Liver (tissue), 9 donors: ENCODE results near the gene PAGE2. TPM values are rescaled to one million over a fixed set of nuclear protein-coding genes. Genes with fewer than 3 reads are reported as not detected.
"Not testable (repeated sequence)": the region's sequence is repeated elsewhere in the genome, so short reads cannot be mapped to it uniquely, and the experiment has no call there.

ENCODE experiments used
- DNase-seq: peaks from one replicate; pipeline ENCODE4 v3.0.0-alpha.2; 2017; ENCODE audit warnings: low spot score
- H3K27ac ChIP-seq, 2 donors: one replicate each; pipeline ENCODE4 v1.7.0; 2013; ENCODE audit warnings: inconsistent platforms in 2 of 2, low read length in 2 of 2, control low read depth in 1 of 2, low read depth in 1 of 2, mild to moderate bottlenecking in 1 of 2
- H3K27me3 ChIP-seq, 4 donors: one replicate each; pipeline versions ENCODE4 v1.6.1 to v1.7.0; 2013; ENCODE audit warnings: low read length in 3 of 4, inconsistent platforms in 1 of 4, mild to moderate bottlenecking in 1 of 4, moderate library complexity in 1 of 4; ENCODE audit not compliant: control insufficient read depth in 4 of 4, insufficient read depth in 4 of 4
- H3K36me3 ChIP-seq, 4 donors: one replicate each; pipeline versions ENCODE4 v1.6.1 to v1.7.0; 2013; ENCODE audit warnings: low read length in 3 of 4, mild to moderate bottlenecking in 3 of 4, low read depth in 1 of 4, moderate library complexity in 1 of 4; ENCODE audit not compliant: control insufficient read depth in 4 of 4, insufficient read depth in 3 of 4
- H3K4me1 ChIP-seq, 4 donors: one replicate each; pipeline versions ENCODE4 v1.6.1 to v1.7.0; 2013; ENCODE audit warnings: low read length in 3 of 4, mild to moderate bottlenecking in 3 of 4, moderate library complexity in 1 of 4; ENCODE audit not compliant: control insufficient read depth in 4 of 4, insufficient read depth in 4 of 4
- H3K4me3 ChIP-seq, 3 donors: one replicate each; pipeline versions ENCODE4 v1.6.1 to v1.7.0; 2013; ENCODE audit warnings: low read length in 3 of 3, control low read depth in 1 of 3, low read depth in 1 of 3, mild to moderate bottlenecking in 1 of 3
- H3K9ac ChIP-seq, 2 donors: one replicate each; pipeline ENCODE4 v1.7.0; 2013; ENCODE audit warnings: low read length in 2 of 2, mild to moderate bottlenecking in 2 of 2, moderate library complexity in 2 of 2, control low read depth in 1 of 2, low read depth in 1 of 2
- H3K9me3 ChIP-seq, 4 donors: one replicate each; pipeline versions ENCODE4 v1.6.1 to v1.7.0; 2013; ENCODE audit warnings: low read length in 3 of 4; ENCODE audit not compliant: control insufficient read depth in 4 of 4
- EGR1 ChIP-seq, 2 donors: IDR thresholded peaks; 2 replicates each; pipeline ENCODE4 v1.6.1; 2016 to 2018; ENCODE audit warnings: antibody characterized with exemption in 2 of 2, low read depth in 2 of 2
- FOXA1 ChIP-seq: IDR thresholded peaks from 2 replicates; pipeline ENCODE4 v1.6.1; 2016; ENCODE audit warnings: antibody characterized with exemption
- FOXA2 ChIP-seq: IDR thresholded peaks from 2 replicates; pipeline ENCODE4 v1.6.1; 2016; ENCODE audit warnings: antibody characterized with exemption
- GABPA ChIP-seq, 2 donors: IDR thresholded peaks in 1 of 2; conservative IDR thresholded peaks in 1 of 2; 2 replicates each; pipeline ENCODE4 v1.6.1; 2016; ENCODE audit warnings: antibody characterized with exemption in 2 of 2, mild to moderate bottlenecking in 1 of 2, moderate library complexity in 1 of 2
- HNF4A ChIP-seq, 2 donors: conservative IDR thresholded peaks; 2 replicates each; pipeline ENCODE4 v1.6.1; 2016; ENCODE audit warnings: antibody characterized with exemption in 2 of 2, mild to moderate bottlenecking in 2 of 2
- NR2F2 ChIP-seq: IDR thresholded peaks from 2 replicates; pipeline ENCODE4 v1.6.1; 2016; ENCODE audit warnings: antibody characterized with exemption
- RAD21 ChIP-seq, 2 donors: IDR thresholded peaks; 2 replicates each; pipeline ENCODE4 v1.6.1; 2016; ENCODE audit warnings: antibody characterized with exemption in 2 of 2, mild to moderate bottlenecking in 2 of 2
- RXRA ChIP-seq, 2 donors: IDR thresholded peaks; 2 replicates each; pipeline ENCODE4 v1.6.1; 2017 to 2018; ENCODE audit warnings: antibody characterized with exemption in 2 of 2, mild to moderate bottlenecking in 1 of 2
- SP1 ChIP-seq: IDR thresholded peaks from 2 replicates; pipeline ENCODE4 v1.6.1; 2018; ENCODE audit warnings: antibody characterized with exemption, mild to moderate bottlenecking
- TAF1 ChIP-seq: conservative IDR thresholded peaks from 2 replicates; pipeline ENCODE4 v1.6.1; 2016; ENCODE audit warnings: antibody characterized with exemption, mild to moderate bottlenecking
- YY1 ChIP-seq: IDR thresholded peaks from 2 replicates; pipeline ENCODE4 v1.6.1; 2016; ENCODE audit warnings: antibody characterized with exemption, mild to moderate bottlenecking
- ZBTB33 ChIP-seq: IDR thresholded peaks from 2 replicates; pipeline ENCODE4 v1.6.1; 2016; ENCODE audit warnings: antibody characterized with exemption
- WGBS: extraction: QIAGEN DNeasy Blood & Tissue Kit; methylation state at CpG from one replicate; pipeline ENCODE4 v1.1.7; 2013; 5-methylcytosine and 5-hydroxymethylcytosine counted together
- polyA plus RNA-seq, 2 donors: library from polyadenylated mRNA; stranded (reverse) in 1 of 2; unstranded in 1 of 2; fragments of 200-250 nt in 1 of 2; fragments of >200 nt in 1 of 2; fragmentation: Nextera tagmentation in 1 of 2; extraction: Ambion mirVana in 1 of 2; gene quantifications; one replicate each; pipeline versions ENCODE4 v1.2.1 to v1.2.3, GENCODE V29; 2013 to 2015
- total RNA-seq, 2 donors: library from RNA; depleted of rRNA; stranded (reverse); fragments of >200 nt; gene quantifications; one replicate each; pipeline ENCODE4 v1.2.3, GENCODE V29; 2014
- TF ChIP-seq, protein P1 (sequence below): IDR thresholded peaks from 2 replicates; pipeline ENCODE4 v1.6.1; 2016; ENCODE audit warnings: antibody characterized with exemption, mild to moderate bottlenecking
- TF ChIP-seq, protein P2 (sequence below): fragments of 150-350 bp; IDR thresholded peaks from 2 replicates; pipeline ENCODE4 v1.5.1; 2017; ENCODE audit warnings: improper control_type of control experiment, low read depth, low read length; ENCODE audit not compliant: missing input control
- donor health status: healthy.
- donor health status: healthy.
- donor health status: healthy.
- donor health status: healthy.
- donor health status: healthy.

The PAGE2 gene
- total and polyA plus RNA-seq, 4 donors = not detected

- H3K4me3 ChIP-seq = no peak overlapping the region
- no peak overlapping the region for H3K9ac ChIP-seq
- H3K27me3 ChIP-seq = no peaks in the 10 kb centered on the region
- no peaks in the 10 kb centered on the region for H3K9me3 ChIP-seq
- H3K27ac ChIP-seq = no peak overlapping the region
- DNase-seq = no peak
- 45% methylated on average over 7 of the region's 7 CpGs for WGBS
- TF ChIP-seq, protein P1, sequence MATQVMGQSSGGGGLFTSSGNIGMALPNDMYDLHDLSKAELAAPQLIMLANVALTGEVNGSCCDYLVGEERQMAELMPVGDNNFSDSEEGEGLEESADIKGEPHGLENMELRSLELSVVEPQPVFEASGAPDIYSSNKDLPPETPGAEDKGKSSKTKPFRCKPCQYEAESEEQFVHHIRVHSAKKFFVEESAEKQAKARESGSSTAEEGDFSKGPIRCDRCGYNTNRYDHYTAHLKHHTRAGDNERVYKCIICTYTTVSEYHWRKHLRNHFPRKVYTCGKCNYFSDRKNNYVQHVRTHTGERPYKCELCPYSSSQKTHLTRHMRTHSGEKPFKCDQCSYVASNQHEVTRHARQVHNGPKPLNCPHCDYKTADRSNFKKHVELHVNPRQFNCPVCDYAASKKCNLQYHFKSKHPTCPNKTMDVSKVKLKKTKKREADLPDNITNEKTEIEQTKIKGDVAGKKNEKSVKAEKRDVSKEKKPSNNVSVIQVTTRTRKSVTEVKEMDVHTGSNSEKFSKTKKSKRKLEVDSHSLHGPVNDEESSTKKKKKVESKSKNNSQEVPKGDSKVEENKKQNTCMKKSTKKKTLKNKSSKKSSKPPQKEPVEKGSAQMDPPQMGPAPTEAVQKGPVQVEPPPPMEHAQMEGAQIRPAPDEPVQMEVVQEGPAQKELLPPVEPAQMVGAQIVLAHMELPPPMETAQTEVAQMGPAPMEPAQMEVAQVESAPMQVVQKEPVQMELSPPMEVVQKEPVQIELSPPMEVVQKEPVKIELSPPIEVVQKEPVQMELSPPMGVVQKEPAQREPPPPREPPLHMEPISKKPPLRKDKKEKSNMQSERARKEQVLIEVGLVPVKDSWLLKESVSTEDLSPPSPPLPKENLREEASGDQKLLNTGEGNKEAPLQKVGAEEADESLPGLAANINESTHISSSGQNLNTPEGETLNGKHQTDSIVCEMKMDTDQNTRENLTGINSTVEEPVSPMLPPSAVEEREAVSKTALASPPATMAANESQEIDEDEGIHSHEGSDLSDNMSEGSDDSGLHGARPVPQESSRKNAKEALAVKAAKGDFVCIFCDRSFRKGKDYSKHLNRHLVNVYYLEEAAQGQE = no peak
- TF ChIP-seq SP1 (no peak), NR2F2 (no peak), GABPA (IDR thresholded peaks at IDR 0.05 in 1 of 2, conservative IDR thresholded peaks at IDR 0.05 in 1 of 2) (no peak), HNF4A (conservative IDR thresholded peaks at IDR 0.05) (no peak), EGR1 (IDR thresholded peaks at IDR 0.05; ENCODE audit: low read depth in 2 of 2) (no peak), TAF1 (no peak), YY1 (no peak), RXRA (IDR thresholded peaks at IDR 0.05) (no peak), FOXA2 (no peak), ZBTB33 (no peak)
- no peaks in the 10 kb centered on the region for H3K36me3 ChIP-seq
- H3K4me1 ChIP-seq = peaks cover 0 to 4% (median 0%) of the 10 kb centered on the region in 4 donors
Measured at GRCh38 chrX:55056820-55057674, 31.8 kb upstream of the PAGE2 start.

- peaks cover 0 to 4% (median 0%) of the 10 kb centered on the region in 4 donors for H3K4me1 ChIP-seq
- no peak overlapping the region for H3K27ac ChIP-seq
- H3K4me3 ChIP-seq = no peak overlapping the region
- 21% methylated on average over 5 of the region's 5 CpGs for WGBS
- TF ChIP-seq, protein P2, sequence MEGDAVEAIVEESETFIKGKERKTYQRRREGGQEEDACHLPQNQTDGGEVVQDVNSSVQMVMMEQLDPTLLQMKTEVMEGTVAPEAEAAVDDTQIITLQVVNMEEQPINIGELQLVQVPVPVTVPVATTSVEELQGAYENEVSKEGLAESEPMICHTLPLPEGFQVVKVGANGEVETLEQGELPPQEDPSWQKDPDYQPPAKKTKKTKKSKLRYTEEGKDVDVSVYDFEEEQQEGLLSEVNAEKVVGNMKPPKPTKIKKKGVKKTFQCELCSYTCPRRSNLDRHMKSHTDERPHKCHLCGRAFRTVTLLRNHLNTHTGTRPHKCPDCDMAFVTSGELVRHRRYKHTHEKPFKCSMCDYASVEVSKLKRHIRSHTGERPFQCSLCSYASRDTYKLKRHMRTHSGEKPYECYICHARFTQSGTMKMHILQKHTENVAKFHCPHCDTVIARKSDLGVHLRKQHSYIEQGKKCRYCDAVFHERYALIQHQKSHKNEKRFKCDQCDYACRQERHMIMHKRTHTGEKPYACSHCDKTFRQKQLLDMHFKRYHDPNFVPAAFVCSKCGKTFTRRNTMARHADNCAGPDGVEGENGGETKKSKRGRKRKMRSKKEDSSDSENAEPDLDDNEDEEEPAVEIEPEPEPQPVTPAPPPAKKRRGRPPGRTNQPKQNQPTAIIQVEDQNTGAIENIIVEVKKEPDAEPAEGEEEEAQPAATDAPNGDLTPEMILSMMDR = peak; percentile 80
- TF ChIP-seq RXRA (IDR thresholded peaks at IDR 0.05) = no peak
- no peak for TF ChIP-seq FOXA2
- TF ChIP-seq SP1 = no peak
- no peak for TF ChIP-seq FOXA1
- no peak for TF ChIP-seq GABPA (IDR thresholded peaks at IDR 0.05 in 1 of 2, conservative IDR thresholded peaks at IDR 0.05 in 1 of 2)
- TF ChIP-seq TAF1 = no peak
- TF ChIP-seq RAD21 (IDR thresholded peaks at IDR 0.05) = peak; percentile 87 to 93
- TF ChIP-seq ZBTB33 = no peak
- no peak for TF ChIP-seq EGR1 (IDR thresholded peaks at IDR 0.05; ENCODE audit: low read depth in 2 of 2)
- no peak for TF ChIP-seq NR2F2
- TF ChIP-seq HNF4A (conservative IDR thresholded peaks at IDR 0.05) = no peak
- H3K27me3 ChIP-seq = no peaks in the 10 kb centered on the region
- no peaks in the 10 kb centered on the region for H3K9me3 ChIP-seq
- no peak overlapping the region for H3K9ac ChIP-seq
- no peaks in the 10 kb centered on the region for H3K36me3 ChIP-seq
- peak; percentile 38 for DNase-seq
Measured at GRCh38 chrX:55057675-55058249, 31.1 kb upstream of the PAGE2 start.

- H3K27ac ChIP-seq, H3K4me3 ChIP-seq, H3K27me3 ChIP-seq, H3K9ac ChIP-seq, DNase-seq, H3K36me3 ChIP-seq, H3K4me1 ChIP-seq, H3K9me3 ChIP-seq: not testable (repeated sequence)
- 85% methylated on average over 2 of the region's 2 CpGs for WGBS
Measured at GRCh38 chrX:55067180-55067579, 21.6 kb upstream of the PAGE2 start.
